SIG-M5 (cell line): ENCODE data around the gene CDCA3.
"Not testable (repeated sequence)": the region's sequence is repeated elsewhere in the genome, so short reads cannot be mapped to it uniquely, and the experiment has no call there.

Source experiments
- DNase-seq: peaks from one replicate; lab custom pipeline; 2025; lab: John Stamatoyannopoulos, UW

The CDCA3 gene

GRCh38 chr12:6872073-6873048 lies 21.3 kb upstream of the CDCA3 start:
- no peak for DNase-seq

- no peak for DNase-seq
These were observed 20.2 kb upstream of the CDCA3 start for GRCh38 chr12:6871052-6871957.

DNA sequence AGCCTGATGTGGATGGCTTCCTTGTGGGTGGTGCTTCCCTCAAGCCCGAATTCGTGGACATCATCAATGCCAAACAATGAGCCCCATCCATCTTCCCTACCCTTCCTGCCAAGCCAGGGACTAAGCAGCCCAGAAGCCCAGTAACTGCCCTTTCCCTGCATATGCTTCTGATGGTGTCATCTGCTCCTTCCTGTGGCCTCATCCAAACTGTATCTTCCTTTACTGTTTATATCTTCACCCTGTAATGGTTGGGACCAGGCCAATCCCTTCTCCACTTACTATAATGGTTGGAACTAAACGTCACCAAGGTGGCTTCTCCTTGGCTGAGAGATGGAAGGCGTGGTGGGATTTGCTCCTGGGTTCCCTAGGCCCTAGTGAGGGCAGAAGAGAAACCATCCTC lies 19.2 kb upstream of the CDCA3 start:
- DNase-seq = not testable (repeated sequence)

- DNase-seq = peak; percentile 12
These were observed 18.2 kb upstream of the CDCA3 start for GRCh38 chr12:6869049-6870021.

GRCh38 chr12:6868211-6869048 lies 17.3 kb upstream of the CDCA3 start:
- DNase-seq = no peak

- DNase-seq = no peak
These were observed 16.5 kb upstream of the CDCA3 start, which contains the start of gene TPI1 for GRCh38 chr12:6867413-6868210. TSS of gene TPI1 (plus strand) at chr12:6867531. CDS start at chr12:6867567, 36 bp downstream.

DNA sequence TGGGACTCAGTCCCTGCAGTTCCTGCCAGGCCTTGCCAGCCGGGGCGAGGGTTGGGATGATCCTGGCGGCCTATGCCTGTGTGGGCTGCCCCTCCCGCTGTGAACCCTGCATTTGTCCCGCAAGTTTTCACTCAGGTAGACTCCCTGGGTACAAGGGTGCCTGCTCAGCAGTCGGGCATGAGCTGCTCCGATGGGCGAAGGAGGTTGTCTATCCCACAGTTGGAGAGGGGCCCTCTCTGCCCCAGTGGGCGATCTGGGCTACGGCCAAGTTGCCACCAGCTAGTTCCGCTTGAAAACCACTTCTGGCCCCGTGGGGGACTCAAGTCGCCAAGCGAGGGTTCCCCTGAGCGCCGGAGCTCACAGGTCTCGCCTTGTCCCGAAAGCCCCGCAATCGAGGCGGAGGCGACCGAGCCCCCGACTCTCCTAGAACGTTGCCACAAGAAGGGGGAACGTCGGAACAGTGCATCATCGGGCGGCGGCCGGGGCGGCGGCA lies 15.9 kb upstream of the CDCA3 start:
- no peak for DNase-seq

GRCh38 chr12:6866163-6866919 lies 15.3 kb upstream of the CDCA3 start:
- DNase-seq = no peak

DNA sequence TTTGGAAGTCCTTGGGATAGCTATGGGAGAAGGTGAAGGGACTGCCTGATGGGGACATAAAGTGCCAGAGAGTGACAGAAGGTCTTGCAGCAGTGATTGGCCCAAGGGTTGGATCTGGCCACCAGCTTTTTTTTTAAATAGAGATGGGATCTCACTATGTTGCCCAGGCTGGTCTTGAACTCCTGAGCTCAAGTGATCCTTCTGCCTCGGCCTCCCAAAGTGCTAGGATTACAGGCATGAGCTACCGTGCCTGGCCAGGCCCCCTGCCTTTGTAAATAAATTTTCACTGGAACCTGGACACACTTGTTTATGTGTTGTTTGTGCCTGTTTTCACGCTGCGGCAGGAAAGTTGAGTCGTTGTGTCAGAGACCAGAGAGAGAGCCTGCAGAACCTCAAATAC lies 14.2 kb upstream of the CDCA3 start:
- DNase-seq = not testable (repeated sequence)

DNA sequence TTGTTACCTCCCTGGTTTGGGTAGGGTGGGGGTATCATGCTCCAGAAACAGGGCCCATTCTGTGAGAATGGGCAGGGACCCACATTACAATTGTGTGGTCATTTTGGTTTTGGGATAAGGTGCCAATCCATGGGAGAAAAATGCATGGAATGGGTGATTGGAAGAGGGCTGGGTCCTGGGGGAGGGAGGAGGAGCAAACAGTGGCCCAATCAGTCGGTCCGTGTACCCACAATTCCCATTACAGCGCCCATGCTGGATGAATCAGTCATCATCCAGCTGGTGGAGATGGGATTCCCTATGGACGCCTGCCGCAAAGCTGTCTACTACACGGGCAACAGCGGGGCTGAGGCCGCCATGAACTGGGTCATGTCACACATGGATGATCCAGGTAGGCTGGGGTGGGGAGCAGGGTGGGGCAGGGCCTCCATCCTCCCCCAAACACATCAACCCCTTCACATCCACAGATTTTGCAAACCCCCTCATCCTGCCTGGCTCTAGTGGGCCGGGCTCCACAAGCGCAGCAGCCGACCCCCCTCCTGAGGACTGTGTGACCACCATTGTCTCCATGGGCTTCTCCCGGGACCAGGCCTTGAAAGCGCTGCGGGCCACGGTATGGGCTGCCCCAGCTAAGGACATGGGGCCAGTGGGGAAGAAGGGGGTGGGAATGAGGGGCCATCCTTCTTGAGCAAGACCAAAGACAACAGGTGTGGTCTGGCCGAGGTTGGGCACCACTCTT lies 12.7 kb upstream of the CDCA3 start:
- no peak for DNase-seq

GRCh38 chr12:6863033-6863432 lies 11.9 kb upstream of the CDCA3 start:
- no peak for DNase-seq

DNA sequence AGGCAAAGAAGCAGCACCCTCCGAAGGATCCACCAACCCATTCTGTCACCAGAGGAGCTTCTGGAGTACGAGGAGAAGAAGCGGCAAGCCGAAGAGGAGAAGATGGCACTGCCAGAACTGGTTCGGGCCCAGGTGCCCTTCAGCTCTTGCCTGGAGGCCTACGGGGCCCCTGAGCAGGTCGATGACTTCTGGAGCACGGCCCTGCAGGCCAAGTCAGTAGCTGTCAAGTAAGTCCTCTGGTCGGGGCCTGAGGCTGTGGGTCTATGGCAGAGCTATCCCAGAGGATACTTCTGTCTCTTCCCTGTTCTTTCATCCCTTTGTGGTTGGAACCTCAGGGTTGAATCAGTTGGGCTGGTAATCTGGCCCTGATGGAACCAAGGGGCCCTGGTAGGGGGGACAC lies 10.3 kb upstream of the CDCA3 start:
- no peak for DNase-seq

DNA sequence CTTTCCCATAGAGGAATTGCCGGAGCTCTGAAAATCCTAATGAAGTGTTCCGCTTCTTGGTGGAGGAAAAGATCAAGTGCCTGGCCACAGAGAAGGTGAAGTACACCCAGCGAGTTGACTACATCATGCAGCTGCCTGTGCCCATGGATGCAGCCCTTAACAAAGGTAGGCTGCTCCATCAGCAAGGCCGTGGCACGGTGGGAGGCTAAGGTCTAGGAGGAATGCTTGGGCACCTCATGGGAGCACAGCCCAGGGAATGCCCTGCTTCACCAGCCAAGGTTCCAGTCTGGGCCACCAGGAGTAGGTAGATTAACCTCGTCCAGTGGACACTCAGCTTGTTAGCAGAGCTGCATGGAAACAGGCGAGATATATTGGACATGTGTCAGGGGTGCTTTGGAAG lies 9.9 kb upstream of the CDCA3 start:
- DNase-seq = no peak

DNA sequence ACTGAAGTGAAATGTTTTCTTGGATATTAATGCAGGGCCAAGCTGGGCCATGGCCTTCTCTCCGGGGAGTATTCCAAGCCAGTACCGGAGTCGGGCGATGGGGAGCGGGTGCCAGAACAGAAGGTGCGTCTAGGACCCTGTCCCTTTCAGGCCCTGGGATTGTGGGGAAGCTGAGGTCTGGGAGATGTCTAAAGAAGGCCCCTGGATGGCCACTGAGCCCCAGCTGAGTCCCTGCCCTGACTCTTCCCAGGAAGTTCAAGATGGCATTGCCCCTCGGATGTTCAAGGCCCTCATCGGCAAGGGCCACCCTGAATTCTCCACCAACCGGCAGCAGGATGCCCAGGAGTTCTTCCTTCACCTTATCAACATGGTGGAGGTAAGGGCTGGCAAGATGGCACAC lies 9.0 kb upstream of the CDCA3 start:
- DNase-seq = no peak

- no peak for DNase-seq
These were observed 7.7 kb upstream of the CDCA3 start for GRCh38 chr12:6858799-6859198.

DNA sequence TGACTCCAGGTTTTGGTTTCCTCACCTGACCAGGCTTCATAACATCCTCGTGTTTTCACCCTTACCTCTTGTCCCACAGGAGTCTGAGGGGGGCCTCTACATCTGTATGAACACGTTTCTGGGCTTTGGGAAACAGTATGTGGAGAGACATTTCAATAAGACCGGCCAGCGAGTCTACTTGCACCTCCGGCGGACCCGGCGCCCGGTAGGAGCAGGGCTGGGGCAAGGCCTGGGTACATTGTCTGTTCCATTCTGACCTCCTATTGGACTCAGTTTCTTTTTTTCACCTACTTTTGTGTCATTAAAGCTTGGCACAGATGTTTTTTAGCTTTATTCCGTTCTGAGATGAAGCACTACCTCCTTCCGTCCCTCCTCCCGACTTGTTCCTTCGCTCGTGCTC lies 4.2 kb upstream of the CDCA3 start:
- DNase-seq = no peak

GRCh38 chr12:6854036-6854435 lies 3.0 kb upstream of the CDCA3 start:
- no peak for DNase-seq

GRCh38 chr12:6853626-6854025 lies 2.5 kb upstream of the CDCA3 start:
- DNase-seq = no peak
